ENCODE results near the gene TMEM72. TPM values are rescaled to one million over a fixed set of nuclear protein-coding genes. Genes with fewer than 3 reads are reported as not detected.

The TMEM72 gene
- total RNA-seq, 1 donor from 2014 or later, result not detected

DNA sequence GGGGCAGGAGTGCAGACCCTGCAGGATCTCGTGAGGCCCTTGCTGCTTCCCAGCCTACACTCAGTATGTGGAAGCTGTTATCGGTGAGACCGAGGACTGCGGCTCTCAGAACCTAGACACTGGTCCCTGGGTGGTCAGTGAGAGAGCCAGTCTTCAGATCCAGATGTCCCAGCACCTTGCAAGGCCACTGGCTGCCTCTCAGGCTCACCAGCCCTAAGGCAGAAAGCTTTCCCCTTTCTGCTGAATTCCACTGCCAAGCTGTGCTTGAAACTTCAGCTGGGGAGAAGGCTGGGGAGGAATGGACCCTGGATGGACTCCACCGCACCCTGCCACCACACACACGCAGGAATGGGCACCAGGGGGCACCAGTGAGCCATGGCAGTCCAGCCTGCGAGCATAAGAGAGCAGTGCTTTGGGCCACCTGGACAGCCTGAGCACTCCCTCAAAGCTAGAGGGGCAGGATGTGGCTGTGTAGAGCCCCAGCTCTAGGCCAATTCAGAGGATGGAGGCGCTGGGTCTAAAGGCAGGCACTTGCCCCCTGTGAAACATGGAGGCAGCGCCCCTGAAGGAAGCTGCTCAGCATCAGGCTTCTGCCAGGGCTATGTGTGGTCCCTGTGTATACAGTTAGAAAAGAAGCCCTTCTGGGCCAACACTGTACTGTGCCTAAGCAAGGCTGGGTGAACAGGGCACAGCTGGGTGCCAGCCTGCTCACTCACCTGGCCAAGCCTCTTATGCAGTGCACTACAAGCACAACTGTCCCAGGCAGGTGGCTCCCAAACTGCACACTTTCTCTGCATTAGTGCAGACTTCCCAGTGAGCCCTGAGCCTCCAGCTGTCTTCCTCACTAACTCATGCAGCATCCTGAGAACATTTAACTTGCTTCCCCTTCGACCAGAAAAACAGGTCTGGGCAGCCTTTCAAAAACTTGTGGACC lies 21.6 kb downstream of the TMEM72 start:
- intact Hi-C loops (cut with micrococcal nuclease), result loop anchor here (1.0 to 2.0 kb wide), 3 partner anchors 26 to 76 kb away; partner anchors contain the start of gene RASSF4

DNA sequence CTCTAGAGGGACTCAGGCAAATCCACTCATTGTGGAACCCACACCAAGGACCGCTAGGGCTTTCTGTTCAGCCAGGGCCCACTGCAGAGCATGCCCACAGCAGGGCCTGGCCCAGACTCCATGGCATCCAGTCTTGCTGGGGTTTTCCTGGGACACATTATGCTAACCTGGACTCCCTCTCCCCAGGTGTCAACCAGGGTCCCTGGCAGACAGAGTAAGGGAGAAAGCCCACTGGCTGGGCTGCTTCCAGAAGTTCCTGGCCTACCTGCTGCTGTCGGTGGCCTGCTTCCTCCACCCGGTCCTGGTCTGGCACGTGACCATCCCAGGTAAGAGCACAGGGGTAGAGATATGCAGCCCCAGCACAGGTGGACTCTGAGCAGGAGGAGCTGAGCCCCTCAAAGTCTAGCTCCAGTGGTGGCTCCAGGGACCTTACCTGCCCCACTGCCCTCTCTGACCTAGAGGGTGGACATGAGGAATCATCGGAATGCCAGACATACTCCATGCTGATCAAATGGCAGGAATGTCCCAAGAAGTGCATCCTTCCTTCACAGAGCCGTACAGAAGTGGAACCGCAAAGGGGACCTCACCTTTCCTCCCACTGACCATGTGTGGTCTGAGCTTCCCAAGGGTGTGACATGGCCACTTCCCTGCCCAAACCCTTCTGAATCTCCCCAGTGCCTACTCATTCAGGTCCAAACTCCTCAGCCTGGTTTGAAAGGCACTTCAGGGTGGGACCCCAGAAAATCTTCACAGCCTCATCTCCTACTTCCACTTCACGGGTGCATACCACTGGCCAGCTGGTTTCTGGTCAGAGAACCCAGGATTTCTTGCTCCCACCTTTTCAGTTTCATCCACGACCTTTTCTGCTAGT lies 22.5 kb downstream of the TMEM72 start:
- intact Hi-C loops (cut with micrococcal nuclease), result loop anchor here (2.0 kb wide), 2 partner anchors 25 to 75 kb away; partner anchors contain the start of gene RASSF4

DNA sequence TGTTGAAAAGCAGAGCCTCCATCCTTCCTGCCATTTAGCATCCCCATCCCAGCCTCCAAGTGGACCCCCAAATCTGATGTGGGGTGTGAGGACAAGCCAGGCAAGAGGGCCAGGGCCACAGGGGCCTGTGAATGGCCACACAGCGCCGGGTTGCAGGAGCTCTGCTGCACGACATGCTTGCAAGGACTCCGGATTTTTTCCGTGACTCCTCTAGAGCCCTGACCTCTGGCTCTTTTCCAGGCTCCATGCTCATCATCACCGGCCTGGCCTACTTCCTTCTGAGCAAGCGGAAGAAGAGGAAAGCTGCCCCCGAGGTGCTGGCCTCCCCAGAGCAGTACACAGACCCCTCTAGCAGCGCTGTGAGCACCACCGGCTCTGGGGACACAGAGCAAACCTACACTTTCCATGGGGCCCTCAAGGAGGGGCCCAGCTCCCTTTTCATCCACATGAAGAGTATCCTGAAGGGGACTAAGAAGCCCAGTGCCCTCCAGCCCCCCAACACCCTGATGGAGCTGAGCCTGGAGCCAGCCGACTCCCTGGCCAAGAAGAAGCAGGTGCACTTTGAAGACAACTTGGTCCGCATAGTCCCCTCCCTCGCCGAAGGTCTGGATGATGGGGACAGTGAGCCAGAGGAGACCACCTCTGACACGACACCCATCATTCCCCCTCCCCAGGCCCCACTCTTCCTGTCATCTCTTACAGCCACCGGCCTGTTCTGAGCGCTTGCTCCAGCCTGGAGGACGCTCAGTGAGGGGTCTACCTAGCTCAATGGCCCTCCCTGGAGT lies 23.5 kb downstream of the TMEM72 start:
- intact Hi-C loops (cut with micrococcal nuclease), result no loop called here

DNA sequence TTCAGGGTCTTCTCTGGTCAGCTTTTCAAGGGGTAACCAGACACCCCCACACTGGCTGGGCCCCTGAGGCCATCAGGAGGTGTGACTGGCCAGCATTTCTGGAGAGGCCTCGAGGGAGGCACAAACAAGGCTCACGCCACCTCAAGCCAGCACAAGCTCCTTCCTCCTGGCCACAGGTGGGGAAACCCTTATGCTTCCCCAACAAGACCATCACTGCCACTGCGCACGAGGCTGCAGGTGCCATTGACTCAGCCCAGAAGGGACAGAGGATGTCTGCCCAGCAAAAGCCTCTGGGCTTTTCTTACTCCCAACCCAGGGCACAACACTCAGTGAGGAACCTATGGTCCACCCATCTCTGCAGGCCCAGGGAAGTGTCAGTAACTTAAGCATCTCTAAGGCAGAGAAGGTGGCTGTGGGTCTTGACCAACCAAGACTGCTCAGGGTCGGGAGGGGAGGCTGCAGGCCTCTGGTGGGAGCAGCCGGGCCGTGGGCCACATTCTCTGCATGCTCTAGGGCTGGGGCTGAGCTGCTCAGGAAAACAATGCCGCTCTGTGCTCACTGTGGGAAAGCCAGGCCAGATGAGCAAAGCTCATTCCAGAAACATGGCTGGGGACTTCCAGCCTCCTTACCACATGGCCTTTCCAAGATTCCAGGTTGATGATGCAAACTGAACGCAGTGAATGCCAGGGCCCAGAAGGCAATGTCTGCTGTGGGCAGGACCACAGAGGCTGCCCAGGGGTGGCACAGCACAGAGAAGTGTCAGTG lies 24.2 kb downstream of the TMEM72 start:
- intact Hi-C loops (cut with micrococcal nuclease), result no loop called here

DNA sequence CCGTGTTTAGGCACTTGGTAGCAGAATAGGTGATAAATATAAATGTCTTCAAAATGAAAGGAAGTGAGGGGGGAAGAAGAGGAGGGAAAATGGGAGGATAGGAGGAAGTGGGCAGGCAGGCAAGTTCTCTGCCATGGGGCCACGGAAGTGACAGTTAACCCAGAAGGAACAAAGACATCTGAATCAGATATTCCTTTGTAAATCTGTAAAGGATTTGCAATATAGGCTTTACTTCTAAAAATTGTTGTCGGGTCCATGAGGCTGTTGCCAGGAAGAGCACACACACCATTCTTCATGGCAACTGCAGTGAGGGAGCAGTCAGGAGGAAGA lies 24.8 kb downstream of the TMEM72 start:
- intact Hi-C loops (cut with micrococcal nuclease), result no loop called here

DNA sequence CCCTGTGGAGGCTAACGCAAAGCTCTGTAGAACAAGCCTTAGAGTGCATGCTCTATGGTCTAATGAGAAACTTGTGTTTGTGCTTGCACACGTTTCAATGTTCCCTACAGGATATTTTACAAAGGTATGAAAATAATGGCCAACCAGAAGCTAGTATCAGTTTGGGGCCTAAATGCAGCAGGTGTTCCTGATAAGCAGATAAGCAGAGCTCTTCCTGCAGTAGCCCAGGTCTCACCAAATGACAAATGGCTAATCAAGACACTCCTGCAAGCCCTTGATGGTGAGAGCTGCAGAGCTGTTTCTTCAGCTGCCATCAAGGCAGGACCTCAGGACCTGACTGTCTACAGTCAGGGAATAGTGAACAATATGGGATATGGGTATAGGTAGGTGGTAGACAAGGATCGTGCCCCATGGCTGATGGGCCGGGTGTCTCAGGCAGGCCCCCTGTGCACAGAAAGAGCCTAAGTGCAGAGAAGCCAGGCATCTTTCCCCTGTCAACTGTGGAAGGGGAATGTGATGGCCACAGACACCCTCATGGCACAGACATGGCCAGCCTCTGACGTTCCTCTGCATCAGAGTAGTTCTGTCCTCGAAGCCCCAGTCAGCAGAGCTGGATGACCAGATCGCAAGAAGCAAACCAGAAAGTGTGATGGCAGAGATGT lies 25.3 kb downstream of the TMEM72 start:
- intact Hi-C loops (cut with micrococcal nuclease), result no loop called here

DNA sequence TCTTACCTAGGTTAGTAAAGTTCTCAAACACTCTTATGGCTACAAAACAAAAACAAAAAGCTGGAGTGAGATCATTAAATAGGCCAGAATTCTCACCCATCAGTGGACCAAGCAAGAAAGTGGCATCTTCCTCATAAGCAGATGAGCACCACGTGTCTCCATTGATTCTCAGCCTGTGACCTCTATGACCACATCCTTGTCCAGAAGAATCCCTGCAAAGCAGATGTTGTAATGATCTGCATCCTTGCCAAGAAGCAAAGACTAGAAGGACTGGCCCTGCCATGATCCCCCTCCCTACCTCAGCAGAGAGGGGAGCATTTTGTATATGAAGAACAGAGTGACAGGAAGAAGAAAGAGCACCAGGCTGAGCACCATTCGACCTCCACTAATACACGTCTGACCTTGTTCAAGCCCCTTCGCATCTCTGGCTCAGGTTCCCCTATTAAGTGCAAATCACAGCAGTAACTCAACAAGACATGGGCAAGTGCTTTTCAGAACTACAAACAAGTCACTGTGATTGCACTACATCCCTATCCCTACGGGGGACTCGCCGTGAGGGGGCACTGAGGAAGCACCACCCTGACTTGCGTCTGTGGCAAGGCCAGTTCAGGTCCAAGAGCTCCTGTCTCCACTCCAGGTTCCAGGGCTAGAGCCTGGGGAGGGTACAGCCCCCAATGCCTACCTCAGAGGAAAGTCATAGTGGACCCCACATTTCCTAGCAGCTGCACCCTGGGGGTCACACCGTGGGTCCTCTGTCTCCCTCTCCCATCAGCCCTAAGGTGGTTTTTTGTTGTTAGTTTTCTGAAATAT lies 26.3 kb downstream of the TMEM72 start:
- intact Hi-C loops (cut with micrococcal nuclease), result no loop called here

DNA sequence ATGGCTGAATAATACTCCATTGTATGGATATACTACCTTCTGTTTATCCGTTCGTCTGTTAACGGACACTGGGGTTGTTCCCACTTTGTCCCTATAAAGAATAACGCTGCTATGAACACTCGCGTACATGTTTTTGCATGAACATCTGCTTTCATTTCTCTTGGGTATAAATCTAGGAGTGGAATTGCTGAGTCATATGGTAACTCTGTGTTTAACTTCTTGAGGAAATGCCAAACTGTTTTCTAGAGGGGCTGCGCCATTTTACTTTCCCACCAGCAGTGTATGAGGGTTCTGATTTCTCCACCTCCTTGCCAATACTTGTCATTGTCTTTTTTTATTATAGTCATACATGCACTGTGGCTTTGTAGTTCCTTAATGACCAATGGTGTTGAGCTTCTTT lies 27.8 kb downstream of the TMEM72 start:
- intact Hi-C loops (cut with micrococcal nuclease), result no loop called here

DNA sequence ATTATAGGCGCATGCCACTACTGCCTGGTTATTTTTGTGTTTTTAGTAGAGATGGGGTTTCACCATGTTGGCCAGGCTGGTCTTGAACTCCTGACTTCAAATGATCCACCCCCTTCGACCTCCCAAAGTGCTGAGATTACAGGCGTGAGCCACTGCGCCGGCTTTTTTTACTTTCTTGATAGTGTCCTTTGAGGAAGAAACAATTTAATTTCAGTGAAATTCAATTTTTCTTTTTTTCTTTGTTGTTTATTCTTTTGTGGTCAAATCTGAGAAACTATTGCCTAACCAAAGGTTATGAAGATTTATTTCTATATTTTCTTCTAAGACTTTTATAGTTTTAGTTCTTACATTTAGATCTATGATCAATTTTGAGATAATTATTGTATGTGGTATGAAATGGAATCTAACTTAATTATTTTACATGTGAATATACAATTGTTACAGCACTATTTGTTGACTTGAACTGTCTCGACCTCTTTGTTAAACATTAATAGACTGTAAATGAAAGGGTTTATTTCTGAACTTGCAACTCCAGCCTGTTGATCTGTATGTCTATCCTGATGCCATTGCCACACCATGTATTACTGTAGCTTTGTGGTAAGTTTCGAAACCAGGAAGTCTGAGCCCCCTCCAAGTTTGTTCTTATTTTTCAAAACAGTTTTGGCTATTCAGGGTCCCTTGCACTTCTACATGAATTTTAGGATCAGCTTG lies 28.7 kb downstream of the TMEM72 start:
- intact Hi-C loops (cut with micrococcal nuclease), result no loop called here

DNA sequence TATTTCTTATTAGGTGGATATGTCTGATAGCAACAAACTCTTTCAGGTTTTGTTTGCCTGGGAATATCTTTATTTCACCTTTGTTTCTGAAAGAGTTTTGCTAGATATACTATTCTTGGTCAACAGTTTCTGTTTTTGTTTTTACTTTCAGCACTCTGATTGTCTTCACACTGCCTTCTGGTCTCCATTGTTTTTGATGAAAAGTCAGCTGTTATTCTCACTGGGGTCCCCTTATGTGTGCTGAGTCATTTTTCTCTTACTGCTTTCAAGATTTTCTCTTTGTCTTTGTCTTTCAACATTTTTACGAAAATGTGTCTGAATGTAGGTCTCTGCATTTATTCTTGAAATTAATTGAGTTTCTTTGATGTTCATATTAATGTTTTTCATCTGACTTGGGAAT lies 33.2 kb downstream of the TMEM72 start:
- intact Hi-C loops (cut with micrococcal nuclease), result no loop called here

DNA sequence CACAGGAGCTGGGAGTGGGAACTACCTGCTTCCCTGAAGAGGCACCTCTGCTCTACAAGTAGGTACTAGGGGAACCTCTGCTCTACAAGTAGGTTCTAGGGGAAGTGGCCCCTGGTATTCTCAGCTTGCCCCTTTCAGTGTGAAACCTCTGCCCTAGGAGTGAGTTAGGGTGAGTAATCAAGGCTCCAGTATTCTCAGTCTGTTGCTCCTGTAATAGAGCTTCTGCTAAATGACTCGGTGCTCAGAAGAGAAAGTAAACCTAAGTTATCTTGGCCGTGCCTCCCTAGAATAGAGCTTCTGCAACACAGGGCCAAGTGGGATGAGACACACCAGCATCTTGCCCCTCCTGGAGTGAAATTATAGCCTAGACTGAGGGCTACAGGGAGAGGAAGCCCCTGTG lies 35.1 kb downstream of the TMEM72 start:
- intact Hi-C loops (cut with micrococcal nuclease), result no loop called here

DNA sequence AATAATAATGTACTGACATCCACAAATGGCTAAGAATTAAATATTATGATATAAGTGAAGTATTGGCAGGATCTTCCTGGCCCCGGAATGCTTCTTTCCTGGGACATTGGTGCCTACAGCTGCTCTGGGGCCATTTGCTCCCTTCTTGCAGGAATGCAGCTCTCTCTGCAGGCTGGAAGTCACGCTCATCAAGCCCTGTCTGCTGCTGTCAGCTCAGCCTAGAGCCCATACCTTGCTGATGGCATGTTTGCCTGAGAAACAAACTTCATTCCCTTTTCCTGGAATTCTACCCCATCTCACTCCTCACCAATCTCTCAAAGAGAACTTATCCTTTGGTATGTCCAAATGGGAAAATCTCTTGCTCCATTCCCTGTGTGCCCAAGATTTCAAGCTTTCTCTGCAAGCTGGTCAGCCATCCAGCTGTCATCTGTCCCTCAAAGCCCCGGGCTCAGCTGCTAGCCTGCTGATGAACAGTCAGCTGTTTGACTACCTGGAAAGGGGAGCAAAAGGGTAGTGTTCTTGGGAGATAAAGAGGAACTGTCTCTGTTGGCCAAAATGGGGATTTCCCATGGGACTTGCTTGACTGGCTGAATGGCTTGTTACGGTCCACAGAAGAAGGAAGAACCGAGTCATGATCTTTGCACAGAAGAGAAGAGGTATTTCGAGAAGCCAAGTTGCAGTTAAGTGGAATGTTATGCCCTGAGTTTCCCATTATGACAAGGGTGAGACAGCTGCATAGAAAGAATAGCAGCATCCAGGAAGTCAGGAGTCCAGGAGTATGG lies 36.4 kb downstream of the TMEM72 start:
- intact Hi-C loops (cut with micrococcal nuclease), result no loop called here

DNA sequence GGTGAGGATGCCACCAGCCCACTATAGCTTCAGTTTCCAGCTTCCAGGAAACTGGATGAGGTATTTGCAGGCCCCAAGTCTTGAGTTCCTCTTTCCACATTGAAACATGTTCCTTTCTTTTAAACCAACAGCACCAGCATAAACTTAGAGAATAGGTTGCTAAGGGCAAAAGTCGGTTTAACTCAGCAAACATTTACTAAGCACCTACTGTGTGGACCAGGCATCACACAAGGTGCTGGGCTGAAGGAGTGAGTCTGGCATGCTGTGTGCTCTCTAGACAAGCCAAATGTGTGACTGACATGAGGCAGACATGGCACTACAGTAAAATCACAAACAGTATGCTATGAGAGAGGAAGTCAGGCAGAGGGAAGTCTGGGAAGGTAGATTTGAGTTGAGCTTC lies 37.5 kb downstream of the TMEM72 start:
- intact Hi-C loops (cut with micrococcal nuclease), result no loop called here

DNA sequence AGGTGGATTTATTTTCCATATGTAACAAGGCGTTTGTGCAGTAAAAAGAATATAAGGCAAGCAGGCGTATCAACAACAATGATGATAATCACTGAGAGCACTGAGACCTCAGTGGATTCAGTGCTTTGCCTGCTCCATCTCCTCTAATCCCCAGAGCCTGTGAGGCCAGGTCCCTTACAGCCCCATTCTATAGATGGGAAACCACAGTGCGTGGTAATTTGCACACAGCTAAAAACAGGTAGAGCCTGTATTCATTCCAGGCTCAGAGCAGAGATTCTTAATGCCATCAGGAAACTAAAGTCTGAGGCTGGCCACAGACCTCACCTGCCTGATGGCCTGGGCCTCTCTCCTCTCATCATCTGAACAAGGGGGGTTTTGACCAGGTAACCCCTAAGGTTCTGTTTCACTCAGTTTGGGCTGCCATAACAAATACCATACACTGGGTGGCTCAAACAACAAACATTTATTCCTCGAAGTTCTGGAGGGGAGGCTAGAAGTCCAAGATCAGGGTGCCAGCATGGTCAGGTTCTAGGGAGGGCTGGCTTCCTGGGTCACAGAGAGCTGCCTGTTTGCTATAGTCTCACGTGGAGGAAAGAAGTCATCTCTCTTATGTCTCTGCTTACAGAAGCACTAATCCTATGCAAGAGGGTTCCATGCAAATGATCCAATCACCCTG lies 38.1 kb downstream of the TMEM72 start:
- intact Hi-C loops (cut with micrococcal nuclease), result no loop called here

DNA sequence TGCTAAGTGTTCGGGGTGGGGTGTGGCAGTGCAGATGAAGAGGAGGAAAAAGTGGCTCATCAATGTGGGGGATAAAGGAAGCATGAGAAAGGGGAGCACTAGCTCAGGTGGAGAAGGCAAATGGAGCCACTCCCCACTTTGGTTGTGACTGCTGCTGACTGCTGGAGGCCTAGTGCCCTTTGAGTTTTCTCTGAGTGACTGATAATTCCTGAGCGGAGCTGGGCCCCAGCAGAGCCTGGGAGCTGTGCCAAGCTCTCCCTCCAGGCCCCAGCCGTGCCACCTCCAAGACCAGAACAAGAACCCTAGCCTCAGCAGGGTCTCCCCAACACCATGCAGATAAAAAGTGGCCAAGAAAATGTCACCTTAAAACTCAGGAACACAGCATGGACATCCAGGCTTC lies 38.8 kb downstream of the TMEM72 start:
- intact Hi-C loops (cut with micrococcal nuclease), result no loop called here

DNA sequence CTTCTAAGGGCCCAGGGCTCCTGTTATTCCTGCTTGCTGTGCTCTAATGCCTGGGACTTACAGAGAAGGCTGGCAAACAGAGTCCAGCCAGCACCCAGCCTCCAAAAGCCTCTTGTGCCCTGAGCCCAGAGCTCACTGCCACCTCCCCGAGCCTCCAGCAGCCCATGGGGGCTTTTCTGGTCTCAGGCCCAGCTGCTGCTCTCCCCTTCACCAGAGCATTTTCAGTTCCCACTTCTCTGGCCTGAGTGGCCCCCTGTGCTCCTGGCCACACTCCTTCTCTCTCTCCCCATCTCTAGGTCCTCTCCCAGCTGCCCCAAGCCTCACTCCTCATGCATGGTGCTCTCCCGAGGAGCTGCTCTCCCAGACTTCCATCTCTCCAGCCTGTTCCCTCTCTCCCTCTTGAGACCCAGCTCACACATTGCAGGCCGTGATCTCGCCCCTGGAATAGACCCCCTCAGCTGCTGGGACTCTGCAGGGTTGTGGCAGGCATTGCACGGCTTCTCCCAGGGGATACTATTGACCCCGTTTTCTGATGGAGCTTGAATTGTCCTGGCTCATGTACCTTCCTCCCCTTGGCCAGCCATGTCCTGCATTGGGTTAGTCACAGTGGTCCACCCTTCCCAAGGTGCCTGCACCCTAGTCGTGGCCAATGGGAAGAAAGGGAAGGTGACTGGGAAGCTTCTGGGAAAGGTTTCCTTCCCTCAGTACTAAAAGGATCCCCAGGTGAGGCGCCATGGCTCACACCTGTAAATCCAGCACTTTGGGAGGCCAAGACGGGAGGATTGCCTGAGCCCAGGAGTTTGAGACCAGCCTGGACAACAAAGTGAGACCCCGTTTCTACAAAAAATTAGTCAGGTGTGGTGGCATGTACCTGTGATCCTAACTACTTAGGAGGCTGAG lies 39.4 kb downstream of the TMEM72 start:
- intact Hi-C loops (cut with micrococcal nuclease), result no loop called here
